ENCODE measurements around the gene PPOX.
A peak's percentile ranks its signal among the peaks of the same experiment; 100 is the strongest.

The PPOX gene

DNA sequence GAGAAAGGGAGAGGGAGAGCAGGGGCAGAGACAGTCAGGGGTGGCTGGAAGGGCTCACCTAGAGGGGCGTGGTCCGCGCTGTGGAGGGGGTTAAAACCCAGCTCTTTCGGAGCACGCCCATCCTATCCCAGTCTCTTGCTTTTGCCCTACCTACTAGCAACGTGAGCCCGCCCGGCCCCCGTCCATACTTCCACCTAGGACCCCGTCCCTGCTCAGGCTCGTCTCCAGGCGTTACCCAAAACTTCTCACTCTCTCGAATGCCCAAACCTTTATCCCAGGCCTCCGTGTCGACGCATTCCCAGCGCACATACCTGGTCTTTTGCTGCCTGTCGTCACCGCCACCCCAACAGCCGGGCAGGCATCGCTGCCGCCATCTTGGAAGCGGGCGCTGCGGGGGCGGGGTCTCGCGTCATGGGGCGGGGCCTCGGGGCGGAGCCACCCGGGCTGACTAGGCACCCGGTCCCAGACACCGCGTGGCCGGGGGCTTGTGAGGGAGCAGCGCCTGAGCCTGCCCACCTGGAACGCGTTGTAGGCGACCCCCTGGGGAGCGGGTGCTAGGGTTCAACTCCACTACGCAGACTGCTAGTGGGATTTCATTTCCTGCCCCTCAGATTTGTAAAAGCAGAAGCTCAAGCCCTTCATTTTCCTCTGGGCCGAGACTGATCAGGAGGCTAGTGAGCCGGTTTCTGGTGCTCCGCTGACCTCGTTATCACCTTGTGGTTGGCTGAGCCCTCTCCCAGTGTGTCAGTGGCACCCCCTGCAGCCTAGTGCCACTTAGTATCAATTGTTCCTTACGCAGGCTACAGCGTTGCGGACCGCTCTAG is 11.1 kb downstream of the PPOX start, which contains the start of gene B4GALT3:
Gene B4GALT3 (minus strand): TSS at position 396 of the 824 bp plus-strand sequence. CDS start 1,447 bp downstream, outside the sequence.
- peak; percentile 63 for DNase-seq

DNA sequence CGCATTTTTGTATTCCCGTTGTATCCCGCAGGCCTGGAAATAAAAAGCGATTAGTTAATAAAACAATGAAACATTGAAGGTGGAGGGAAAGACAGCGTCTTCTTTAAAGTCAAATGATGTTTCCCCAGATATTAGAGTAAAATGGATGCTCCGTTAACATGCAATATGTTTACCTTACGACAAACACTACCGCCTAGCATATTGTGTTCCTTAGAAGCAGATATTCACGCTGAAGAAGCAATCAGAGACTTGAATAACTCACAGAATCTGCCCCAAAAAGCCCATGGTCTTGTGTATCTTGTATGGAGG is 11.7 kb downstream of the PPOX start:
- no peak for DNase-seq

DNA sequence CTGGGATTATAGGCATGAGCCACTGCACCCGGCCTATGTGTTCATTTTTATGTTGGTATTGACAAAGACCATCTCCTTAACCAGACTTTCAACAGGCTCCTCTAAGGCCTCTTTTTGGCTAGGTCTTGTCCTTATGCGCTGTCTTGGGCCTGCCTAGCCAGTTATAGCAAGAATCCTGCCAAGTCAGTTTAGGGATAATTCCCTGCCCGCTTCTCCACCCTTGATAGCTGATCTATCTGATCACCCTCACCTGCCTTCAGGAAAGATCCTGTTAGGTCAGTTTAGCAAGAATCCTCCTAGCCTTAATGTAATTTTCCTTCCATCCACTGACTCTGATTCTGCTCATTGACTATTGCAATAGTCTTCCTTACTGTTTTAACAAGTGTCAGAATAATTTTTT is 13.5 kb downstream of the PPOX start:
- no peak for DNase-seq

DNA sequence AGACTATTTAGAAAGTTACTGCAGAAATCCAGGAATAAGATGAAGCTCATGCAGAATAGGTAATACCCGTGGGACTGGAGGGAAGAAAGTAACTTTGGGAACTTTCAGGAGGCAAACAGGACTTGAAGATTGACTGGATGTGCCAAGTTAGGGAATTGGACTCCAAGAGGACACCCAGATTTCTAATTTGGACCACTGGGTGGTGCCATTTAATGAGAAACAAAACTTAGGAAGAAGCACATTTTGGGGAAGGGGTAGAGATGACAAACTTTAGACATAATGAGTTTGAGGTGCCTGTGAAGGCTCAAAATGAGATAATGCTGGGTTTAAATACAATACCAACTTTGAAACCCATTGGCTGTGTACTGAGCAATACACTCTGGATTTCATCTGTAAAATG is 14.4 kb downstream of the PPOX start:
- DNase-seq, result peak; percentile 18

DNA sequence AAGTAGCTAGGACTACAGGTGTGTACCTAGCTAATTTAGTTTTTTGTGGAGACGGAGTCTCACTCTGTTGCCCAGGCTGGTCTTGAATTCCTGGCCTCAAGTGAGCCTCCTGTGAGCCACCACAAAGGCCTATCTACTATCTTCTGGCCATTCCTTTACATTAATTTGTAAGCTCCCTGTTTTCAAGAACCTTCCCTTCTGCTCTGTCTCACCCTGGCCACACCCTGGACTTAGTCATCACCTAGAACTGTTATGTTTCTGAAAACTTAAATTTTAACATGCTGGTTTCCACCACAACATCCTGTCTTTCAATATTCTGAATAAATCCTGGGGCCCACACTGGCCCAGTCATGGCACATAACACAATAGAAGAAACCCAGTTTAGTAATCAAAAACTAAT is 16.0 kb downstream of the PPOX start:
- DNase-seq, result no peak

DNA sequence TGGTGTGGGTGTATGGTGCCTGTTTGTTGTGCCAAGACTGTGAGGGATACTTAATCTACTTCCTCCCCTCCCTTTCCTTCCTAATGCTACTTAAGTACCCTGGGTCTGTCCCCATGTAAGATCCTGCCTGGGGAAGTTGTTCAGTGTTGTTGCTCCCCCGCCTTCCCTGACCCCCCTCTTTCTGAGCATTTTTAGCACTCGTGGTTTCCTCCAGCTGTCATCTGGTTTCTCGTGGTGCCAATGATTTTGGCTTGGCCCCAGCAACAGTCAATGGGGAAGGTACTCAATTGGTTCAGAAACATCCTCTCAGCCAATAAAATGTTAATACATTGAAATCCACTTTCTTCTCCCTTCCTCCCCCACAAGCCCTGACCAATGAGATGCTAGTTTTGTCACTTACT is 19.1 kb downstream of the PPOX start:
- peak; percentile 97 for DNase-seq

DNA sequence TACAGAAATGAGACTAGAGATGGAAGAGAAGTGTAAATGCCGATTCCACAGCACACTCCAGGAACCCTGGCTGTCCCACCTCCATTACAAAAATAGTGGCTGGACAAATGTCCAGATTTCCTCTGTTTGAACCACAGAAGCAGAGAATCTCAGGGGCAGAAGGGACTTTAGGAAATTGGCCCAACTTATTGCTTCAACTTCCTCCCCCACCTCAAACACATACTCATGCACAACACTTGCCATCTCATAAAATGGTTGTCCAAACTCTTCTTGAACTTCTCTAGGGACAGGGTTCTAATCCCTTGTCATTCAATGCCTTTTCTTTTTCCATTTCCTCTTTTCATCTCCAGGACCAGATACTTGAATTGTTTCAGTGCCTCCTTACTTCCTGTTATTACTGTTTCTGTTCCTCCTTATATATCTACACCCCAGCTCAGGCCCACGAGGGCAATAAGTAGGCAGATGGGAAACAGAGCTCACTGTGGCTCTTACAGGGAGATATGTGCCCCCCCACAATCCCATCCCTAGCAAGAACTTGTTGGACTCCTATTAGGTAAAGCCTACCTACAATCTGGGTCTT is 19.6 kb downstream of the PPOX start:
- peak; percentile 19 for DNase-seq

DNA sequence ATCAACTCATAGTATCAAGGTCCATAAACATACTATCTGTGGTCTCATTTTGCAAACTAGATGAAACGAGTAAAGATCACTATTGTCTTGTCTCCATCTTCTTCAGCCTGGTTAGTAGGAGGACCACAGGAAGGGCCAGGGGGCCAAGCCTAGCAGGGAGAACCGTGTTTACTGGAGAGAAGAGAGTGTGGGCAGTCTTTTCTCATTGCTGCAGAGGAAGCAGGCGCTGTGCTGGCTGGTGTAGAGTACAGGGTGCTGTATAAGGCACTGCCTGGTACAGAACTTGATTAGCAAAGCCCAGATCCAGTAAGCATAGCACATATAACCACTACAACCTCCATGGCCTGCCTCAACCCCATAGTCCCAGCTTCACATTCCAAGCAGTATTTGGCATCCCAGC is 21.1 kb downstream of the PPOX start:
- no peak for DNase-seq

DNA sequence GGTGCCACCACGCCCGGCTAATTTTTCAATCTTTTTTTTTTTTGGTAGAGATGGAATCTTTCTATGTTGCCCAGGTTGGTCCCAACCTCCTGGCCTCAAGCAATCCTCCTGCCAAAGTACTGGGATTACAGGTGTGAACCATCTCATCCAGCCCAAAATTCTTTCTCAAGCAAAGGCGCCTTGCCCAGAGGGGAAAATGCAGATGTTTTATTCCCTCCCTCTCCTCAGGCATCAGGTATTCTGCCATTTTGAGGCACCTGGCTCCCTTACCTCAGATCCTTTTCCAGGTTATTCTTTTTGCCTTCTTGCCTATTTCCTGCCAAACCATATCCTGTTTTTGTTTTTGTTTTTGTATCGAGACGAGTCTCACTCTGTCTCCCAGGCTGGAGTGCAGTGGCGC is 22.2 kb downstream of the PPOX start:
- DNase-seq, result no peak

DNA sequence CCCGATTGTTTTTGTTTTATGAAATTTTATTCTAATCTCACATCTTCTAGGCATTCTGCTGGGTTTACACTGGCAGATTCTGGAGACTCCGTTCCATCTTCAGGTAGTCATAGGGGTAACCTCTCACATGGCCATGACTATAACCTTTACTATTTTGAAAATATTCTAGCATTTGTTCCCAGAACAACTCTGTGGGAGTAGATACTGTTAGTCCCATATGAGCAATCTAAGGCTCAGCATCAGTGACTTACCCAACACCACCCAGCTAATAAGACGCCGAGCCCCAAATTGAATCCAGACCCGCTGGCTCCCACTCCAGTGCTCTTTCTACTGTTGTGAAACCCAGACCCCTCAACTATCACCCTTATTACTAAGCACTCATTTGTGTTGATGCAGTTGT is 22.8 kb downstream of the PPOX start:
- DNase-seq, result no peak

DNA sequence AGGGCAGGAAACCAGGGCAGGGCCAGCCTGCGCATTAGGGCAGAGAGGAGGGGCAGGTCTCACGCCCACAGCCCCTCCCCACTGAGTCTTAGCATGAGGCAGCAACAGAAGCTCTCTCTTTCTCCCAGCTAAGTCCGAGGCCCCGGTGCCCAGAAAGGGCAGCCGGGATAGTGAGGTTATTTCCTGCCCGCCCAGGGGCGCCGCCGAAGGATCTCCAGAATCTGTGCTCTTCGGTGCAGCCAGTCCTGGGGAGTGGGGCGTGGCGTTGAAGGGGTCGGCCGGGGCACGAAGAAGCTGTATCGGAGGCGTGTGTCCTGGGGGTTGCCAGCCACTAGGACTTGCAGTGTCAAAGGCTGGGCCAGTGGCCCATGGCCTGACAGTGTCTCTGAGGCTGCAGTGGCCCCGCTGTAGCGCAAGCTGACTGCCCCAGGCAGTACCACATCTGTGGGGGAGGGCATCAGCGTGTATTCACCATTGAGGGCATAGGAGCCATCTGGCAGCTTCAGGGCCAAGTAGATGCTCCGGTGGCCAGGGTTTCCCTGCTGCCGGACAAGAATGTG is 24.8 kb downstream of the PPOX start:
- DNase-seq, result peak; percentile 30

DNA sequence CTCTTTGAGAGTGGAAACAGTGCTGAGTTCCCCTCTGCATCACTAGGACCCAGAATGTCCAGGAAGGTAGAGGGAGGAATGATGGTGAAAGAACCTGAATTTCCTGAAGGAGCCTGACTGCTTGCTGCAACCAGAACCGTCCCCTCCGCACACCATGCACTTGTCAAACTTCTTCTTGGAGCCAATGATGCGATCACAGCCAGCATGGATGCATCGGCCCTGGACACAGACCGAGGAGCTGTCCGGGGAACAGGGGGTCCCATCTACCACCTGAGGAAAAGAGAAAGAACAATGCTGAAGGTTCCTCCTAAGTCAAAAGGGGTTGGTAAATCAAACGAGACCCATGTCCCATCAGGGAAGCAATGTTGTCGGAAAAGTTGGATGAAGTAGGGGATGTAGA is 25.7 kb downstream of the PPOX start:
- no peak for DNase-seq

DNA sequence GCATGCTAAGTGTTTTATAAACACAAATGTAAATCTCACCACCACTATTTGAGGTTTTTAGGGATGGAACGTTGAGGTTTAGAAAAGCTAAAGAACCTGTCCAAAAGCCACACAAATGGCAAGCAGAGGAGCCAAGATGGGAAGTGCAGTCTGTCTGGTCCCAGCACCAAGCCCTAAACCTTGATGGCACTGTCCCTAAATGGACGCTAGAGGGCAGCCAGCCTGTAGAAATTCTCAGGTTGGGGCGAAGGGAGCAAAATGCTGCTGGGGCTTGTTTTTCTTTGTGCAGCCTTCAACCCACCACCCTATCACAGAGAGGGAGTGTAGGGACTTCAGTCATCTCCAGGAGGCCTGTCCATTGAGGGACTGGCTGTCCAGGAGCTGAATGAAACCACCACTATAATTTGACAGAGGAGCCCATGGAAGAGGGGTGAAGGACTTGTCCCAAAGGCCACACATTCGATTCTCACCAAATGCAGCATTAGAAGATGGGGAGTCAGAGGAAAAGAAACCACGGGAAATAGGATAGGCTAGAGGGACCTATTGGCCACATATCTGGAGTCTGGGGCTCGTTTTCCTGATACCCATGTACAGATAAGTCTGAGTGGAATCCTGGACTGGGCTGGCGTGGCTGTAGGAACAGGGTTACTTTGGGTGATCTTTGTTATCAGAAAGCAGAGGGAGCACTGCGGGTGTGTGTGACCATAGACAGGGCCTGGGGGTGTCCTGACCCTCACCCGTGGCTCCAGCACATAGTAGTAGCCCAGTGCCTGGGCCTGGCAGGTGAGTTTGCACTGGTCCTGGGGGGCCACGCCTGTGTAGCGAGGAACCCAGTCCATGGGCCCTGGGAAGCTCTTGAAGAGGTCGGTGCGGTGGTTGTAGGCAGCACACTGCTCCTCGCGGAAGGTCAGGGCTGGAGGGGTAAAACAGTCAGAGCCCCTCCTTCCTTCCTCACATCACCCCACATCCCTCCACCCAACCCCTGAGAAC is 26.5 kb downstream of the PPOX start:
- peak; percentile 64 for DNase-seq

DNA sequence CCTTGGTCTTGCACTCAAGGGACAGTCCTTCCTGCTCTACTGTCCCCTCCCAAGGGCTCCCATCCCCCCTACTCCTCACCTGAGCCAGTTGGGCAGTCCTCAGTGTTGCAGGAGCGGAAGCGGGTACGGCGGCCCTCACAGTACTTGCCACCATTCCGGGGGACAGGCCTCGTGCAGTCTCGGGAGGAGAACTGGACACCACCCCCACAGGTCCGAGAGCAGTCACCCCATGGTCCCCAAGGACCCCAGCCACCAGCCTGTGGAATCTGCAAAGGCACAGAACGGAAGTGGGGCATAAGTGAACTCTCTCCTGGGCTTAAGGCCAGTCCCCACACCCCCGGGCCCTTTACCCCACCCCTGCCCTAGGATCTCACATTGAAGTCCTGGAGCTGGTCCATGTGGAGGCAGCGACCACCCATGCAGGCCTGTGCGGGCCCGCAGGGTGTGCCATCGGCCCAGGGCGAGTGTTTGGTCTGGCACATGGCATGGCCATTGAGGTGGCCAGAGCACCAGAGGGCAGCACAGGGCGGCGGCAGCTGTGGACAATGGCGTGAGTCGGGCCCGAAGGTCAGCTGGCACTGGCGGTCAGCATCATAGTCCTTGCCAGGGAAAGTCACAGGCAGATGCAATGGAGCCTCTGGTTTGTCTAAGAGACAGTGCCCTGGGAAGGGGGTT is 27.5 kb downstream of the PPOX start:
- DNase-seq, result no peak

DNA sequence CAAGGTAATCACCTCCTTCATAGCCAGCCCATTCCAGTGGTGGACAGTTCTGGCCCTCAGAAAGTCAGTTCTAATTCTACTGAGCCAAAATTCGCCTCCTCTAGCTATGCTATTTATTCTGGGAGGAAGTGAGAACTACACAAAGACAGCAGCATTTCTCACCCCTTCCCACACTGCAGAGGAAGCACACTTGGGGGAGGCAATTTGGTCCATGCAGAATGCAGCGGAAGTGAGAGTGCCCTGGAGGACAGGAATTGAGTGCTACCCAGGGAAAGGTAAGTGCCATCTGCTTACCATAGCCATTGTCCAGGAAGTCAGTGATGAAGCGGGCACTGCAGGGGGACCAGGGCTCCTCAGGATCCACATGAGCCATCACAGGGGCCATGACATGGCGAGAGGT is 28.9 kb downstream of the PPOX start:
- no peak for DNase-seq

DNA sequence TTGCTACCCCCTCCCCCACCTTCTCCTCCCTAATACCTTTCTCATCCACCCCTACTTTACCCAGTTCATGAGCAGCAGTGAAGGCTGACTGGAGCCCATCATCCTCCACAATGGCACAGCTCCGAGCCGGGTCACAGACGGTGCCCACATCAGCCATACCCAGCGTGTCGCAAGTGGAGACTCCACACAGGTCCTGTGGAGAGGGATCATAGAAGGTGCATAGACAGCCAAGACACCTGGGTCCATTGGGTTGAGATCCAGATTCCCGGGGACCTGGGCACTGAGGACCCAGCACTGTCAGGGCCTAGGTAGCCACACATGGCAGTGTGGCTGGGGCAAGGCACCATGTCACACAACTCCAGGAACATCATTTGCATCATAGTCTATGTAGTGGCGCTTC is 29.9 kb downstream of the PPOX start:
- DNase-seq, result no peak

DNA sequence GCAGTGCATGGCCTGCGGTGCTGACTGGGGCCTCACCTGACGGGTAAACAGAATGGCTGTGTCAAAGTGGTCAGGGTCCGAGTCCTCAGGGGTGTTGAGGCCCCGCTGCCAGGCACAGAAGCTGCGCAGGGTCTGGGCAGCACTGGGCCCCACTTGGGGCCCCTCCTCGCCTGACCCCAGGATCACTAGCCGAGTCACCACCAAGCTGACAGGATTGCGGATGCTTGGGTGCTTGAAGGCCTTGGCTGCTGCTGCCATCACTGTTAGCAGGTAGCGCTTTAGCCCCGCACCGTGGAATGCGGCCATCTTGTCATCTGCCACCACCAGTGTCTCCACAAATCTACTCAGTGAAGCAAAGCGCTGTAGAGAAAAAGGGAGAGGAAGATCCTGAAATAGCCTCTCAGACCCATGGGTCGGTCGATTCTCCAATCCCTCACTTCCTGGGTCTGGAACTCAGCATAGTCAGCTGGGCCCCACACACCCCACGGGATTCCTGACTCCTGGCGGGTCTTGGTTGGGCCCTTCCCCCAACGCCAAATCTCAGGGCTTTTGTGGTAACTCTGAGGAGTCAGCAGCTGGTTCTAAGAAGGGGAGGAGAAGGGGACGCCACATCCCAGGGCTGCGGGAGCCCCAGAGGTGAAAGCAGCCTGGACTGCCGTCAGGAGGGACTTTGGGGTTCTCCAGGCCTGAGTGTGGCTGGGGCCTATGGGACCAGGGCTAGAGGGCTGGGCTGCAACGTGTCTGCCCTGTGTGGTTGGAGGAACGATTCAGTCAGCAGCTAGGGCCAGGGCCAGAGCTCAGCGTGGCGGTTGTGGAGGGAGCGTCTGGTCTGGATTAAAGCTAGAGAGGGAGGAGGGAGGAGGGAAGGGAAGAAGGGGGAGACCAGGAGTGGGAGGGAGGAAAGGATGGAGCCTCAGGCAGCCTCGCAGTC is 30.6 kb downstream of the PPOX start:
- DNase-seq, result no peak

DNA sequence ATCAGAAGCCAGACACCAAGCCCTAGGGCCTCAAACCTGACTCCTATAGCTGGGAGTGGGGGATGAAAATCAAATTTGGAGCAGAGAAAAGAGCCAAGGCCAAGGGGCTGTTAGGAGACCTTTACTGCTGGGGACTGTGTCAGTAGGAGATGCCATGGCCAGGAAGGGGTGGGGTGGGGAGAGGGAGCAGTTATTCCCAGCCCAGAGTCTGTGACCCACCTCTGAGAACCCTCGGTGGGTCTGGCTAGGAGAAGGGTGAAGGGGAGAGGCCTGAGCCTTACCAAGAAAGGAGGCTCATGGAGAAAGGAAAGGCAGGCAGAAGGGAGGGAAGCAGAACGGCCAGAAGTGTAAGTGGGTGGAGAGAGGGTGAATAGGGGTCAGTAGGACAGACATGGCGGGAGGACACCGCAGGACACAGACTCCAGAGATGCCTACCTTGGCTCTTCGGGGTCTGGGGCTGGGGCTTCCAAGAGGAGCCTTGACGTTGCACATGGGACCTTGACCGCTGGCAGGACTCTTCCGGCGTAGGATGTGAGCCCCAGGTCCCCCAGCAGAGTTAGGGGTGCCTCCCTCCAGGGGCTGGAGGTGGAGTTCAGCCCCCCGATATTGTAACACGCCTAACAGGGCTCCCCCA is 31.5 kb downstream of the PPOX start:
- no peak for DNase-seq

DNA sequence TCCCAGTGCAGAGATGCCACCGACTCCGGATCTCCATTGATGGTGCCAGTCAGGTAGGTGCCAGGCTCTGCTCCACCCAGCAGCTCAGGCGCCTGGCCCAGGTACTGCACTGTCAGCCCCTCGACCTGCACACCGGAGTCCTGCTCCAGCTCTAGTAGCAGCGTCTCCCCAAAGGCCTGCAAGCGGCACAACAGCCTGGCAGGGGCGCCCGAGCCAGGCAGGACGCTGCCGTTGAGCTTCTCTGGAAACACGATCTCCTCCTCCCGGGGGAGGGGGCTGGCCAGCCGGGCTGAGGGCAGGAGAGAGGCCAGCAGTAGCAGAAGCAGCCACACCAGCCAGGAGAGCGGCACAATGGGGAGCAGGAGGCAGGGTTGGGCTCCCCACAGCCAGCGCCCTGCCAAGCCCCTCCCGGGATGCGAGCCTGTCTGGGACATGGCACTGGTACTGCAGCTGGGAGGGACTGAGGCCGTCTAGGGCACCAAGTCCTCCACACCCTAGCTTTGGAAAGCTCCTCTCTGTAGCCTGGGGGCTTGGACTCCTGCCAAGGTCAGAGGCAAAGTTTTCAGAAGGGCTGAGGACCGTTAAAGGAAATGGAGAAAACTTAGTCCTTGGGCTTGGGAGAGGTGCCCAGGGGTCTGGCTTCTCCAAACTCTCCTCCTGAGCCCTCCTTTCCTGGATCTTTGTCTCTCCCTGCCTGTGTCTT is 32.1 kb downstream of the PPOX start:
- no peak for DNase-seq

DNA sequence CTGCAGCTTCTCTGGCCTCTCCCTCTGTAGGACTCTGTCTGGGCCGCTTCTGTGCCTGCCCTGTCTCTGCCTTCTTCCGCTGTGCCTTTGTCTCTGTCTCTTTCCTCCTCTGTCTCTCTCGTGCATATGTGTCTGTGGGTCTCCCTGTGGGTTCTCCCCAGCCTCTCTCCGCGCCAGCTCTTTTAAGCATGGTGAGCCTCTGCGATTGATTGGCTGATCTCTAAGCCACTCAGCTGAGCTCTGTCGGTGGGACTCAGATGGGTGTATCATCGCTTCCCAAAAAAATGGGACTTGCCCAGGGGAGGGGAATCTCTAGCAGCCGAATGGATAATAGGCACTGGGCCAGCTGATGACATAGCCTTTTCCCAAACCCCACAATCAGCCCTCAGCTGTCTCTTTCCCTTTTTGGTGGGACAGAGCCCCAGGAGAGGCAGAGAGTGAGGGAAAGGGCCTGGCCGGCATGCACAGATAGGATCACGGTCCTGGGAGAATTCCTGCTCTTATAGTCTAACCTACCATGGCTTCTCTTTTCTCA is 32.7 kb downstream of the PPOX start, which contains the start of gene ADAMTS4:
Gene ADAMTS4 (minus strand): TSS at position 158 of the 535 bp plus-strand sequence. CDS start 427 bp downstream, outside the sequence.
- DNase-seq, result no peak

Measured in GDM1 (cell line).